HG03354 (cell line): ENCODE data around the gene HIP1R.
"Not testable (repeated sequence)": the region's sequence is repeated elsewhere in the genome, so short reads cannot be mapped to it uniquely, and the experiment has no call there.

Experiments used
- ATAC-seq: cut with Tn5 transposase; IDR thresholded peaks from one replicate; pipeline ENCODE4 v1.9.1; 2021; ENCODE audit warnings: mild to moderate bottlenecking; ENCODE audit not compliant: unreplicated experiment, poor library complexity, severe bottlenecking

The HIP1R gene

DNA sequence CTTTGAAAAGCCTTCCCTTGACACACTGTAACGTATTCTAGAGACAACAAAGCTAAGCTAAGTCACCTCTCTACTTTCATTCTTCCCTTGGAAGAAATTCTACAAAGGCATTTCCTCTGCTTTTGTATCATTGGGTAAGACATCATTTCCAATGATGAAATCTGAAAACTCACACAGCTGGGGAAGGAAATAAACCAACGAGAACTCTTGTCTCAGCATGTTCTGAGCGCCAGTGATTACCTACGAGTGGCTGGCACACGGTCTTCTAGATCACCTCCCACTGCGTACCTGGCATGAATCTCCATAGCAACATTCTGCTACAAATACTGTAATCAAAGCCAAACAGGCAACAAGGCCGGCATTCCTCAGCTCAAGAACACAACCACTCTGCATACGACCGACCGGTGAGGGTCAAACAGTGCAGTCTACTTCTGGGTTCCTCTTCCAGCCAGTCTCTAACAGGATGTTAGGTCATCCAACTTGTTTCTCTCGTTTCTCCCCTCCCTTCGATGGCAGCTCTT, 53.0 kb downstream of the HIP1R start:
- ATAC-seq = peak; percentile 58

DNA sequence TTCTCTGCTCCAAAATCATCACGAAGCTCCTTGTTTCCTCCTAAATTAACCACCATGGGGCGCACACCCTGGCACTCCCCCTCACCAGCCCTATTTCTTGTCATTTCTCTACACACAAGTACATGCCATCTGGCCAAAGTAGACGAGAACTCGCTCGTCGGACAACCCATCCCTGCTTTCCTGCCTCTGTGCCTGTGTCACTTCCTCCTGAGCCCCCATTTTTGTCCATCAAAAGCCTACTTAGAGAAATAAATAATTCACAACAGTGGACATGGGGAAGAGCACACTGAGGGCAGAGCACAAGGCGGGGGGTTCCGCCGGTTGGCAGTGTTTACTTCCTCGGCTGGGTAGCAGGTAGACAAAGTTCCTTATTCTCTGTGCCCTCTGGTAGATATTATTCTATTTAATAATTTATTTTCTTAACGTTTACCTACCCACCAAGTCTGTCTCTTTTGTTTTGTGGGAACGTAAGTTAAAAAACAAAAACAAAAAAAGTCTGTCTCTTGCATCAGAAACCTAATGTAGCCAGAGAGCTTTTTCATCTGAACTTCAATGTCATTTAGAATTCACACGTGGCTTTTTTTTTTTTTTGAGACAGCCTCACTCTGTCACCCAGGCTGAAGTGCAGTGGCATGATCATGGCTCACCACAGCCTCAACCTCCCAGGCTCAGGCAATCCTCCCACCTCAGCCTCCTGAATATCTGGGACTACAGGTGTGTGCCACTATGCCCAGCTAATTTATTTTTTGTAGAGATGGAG, 54.7 kb downstream of the HIP1R start:
- ATAC-seq = no peak

DNA sequence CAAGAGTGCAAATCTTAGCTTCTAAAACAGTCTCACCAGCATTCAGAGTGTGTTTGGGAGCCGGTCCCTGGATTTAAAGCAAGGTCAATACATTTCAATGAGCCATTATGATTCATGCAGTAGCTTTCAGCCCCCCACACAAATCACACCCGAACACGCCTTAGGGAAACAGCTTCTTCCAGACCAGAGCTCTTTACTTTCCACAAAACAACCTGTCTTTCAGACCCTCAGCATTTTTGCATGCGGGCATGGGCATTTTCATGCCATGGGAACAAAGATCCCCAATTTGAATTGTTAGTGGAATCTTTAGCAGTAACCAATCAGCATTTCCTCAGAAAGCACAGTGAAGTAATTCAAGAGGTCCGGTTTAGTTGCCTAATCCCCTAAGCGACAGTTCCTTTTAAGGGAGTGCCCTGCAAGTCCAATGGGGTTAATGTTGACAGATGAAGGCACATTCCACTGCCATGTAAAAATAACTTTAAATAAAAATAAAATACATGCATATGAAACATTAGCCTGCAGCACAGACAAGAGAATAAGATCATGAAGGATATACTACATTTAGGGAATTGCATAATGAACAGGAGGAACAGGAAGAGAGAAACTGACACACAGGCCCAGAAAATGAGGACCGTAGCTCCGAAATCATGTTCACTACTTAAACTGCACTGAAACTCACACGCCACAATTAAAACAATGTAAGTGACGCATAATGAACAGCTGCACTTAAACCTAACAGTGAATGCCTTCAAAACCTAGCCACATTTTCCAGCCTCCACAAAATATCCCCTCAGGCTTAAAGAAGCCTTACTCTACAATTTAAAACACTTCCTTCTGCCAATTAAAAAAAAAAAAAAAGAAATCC, 56.6 kb downstream of the HIP1R start:
- ATAC-seq = no peak

DNA sequence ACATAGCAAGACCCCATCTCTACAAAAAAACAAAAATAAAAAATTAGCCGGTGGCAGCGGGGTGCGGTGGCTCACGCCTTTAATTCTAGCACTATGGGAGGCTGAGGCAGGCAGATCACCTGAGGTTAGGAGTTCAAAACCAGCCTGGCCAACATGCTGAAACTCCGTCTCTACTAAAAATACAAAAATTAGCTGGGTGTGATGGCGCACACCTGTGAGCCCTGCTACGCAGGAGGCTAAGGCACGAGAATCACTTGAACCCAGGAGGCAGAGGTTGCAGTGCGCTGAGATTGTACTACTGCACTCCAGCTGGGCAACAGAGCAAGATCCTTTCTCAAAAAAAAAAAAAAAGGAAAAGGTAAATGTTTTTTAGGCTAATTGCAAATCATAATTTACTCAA, 57.5 kb downstream of the HIP1R start:
- ATAC-seq = not testable (repeated sequence)

DNA sequence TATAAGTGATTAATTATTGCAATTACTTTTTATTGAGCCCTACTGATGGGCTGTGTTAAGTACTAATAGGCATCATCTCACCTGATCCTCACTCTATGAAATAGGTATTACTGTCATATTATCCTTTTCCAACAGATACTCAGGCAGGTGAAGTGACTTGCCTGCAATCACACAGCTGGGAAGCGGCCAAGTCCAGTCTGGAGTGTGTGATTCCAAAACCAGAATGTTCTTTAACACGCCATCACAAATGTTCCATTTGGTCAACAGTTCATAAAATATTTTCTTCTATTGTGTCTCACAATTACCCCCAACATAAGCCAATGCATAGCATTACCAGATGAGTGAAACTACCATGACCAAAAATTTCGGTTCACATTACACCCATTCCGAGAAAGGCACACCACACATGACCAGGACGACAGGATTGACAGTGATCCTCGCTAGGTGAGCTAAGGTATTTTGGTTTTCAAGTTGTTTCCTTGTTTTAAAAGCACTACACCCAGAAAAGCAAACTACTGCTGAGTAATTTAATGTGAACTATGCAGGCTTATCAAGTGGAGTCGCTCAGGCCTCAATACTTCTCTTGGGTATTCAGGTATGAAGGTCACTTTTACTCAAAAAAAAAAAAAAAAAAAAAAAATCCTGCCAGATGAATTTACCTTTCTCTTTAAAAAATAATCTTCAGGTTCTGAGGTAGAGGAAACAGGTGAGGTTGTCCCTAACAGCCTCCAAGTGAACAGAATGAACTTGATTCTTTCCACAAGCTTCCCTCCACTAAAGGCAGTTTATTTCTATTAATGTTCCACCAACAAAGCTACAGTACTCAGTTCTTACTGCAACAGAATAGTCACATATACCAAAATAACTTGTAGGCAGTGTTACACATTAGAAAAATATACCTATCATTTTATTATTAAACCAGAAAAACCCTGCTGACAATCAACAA, 58.2 kb downstream of the HIP1R start:
- ATAC-seq = no peak

DNA sequence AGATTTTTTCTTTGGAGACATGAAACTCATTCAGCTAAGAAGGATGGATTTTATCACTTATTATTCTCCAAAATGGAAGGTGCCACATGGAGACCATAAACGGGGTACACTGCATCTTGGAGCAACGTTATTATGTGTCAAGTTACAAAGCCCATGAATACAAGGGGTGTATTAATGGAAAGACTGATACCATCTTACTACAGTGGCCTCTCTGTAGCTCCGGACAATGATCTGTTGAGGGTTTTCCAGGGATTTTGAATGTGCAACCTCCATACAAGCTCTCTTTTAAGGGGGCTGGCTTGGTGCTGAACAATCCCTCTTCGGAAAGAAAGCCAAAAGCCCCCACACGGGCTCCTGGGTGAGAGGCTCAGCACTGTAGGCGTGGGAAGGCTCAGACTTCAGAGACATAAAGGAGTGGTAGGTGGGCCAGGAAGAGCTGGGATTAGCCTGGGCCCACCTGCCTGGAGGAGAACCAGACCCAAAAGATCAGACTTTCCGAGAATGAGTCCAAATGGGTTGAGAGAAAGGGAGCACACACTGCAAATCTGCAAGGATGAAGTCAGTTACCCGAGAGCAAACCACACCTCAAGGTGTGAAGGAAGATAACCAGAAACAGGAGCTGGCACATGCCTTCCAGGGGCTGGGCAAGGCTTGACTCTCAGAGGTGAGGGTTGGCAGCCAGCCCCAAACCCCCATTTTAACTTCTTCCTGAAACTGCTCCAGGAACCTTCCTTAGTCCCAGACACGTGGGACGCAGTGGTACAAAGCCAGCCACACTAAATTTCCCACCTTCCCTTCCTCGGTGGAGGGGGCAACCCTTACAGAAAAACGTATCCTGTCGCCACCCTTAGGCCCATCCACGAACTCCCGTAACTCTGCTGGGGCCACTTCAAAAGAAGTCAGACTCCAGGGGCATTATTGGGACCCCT, 59.2 kb downstream of the HIP1R start:
- no peak for ATAC-seq

DNA sequence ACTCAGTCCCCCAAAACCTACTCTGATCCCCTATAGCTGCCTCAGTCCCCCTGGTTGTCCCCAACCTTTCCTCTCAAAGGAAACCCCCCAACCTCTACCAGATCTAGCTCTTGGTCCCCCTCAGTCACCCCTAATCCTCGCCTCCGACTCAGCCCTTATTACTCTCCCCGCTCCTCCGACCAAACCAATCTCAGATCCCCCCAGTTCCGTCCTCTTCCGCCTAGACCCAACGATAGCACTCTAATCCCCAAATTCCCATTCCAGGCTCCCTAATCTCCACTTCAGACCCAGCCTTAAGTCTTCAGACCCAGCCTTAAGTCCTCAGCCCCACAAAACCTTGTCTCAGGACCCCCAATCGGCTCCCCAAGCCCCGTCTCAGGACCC, 60.1 kb downstream of the HIP1R start:
- ATAC-seq = no peak

DNA sequence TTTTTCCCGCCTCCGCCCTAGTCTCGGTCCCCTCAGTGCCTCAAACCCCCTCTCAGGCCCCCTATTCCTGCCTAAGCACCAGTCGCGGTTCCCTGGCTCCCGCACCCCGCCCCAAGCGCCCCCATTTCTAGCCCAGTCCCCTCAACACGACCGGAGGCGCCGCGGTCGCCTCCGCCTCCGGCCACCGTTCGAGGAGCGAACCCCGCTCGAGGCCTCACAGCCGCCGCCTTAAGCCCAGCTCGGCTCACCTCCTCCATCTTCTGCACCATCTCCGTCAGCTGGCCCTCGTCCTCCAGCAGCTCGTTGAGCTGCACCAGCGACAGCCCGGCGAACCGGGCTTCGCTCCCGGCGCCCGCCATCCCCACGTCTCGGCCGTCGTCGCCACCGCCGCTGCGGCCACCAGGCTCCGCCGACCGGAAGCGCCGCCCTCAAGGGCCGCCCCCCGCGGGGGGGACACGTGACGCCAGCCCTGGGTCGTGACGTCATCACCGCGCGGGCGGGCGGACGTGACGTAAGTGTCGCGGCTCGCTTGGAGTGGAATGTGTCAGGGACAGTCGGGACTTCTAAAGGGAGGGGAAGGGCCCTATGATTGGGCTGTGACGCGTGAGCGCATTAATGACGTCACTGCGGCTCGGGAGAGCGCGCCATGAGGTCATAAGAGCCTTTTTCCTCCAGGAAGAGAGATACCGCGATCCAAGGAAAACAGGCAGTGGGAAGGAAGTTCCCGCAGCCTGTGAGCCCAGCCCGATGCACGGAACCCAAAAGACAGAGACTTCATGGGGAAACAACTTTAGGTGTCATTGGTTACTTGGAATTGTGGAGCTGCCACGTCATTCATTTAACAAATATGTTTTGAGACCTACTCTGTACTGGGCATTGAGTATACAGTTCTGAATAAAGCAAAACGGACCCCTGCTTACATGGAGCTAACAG, 60.7 kb downstream of the HIP1R start, which contains the start of gene VPS37B:
Gene VPS37B (minus strand): TSS at position 421 of the 933 bp plus-strand sequence. CDS start 62 bp downstream, at position 359.
- peak; percentile 51 for ATAC-seq

DNA sequence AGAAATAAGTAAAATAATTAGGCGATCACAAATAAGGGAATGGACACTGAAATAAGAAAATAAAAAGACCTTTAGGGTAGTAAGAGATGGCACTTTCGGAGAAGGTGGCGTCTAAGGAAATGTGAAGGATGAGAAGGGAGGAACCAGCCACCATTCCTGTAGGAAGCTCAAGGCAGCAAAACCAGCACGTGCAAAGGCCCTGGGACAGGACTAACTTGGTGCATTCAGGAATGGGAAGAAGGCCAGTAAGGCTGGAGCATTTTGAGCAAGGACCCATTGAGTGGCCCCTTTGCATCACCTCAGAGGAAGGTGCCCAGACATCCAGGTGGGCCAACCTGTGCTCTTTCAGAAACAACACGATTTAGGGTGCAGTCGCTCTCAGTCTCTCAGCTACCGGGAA, 61.4 kb downstream of the HIP1R start:
- no peak for ATAC-seq

DNA sequence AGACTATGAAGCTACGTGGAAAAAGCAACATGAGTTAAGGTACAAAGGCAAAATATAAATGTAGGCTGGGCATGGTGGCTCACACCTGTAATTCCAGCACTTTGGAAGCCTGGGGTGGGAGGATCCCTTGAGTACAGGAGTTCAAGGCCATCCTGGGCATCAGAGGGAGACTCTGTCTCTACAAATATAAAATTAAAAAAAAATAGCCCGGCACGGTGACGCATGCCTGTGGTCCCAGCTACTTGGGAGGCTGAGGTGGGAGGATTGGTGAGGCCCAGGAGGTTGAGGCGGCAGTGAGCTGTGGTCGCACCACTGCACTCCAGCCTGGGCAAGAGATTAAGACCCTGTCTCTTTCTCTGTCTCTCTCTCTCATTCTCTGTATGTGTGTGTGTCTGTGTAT, 64.6 kb downstream of the HIP1R start:
- no peak for ATAC-seq

DNA sequence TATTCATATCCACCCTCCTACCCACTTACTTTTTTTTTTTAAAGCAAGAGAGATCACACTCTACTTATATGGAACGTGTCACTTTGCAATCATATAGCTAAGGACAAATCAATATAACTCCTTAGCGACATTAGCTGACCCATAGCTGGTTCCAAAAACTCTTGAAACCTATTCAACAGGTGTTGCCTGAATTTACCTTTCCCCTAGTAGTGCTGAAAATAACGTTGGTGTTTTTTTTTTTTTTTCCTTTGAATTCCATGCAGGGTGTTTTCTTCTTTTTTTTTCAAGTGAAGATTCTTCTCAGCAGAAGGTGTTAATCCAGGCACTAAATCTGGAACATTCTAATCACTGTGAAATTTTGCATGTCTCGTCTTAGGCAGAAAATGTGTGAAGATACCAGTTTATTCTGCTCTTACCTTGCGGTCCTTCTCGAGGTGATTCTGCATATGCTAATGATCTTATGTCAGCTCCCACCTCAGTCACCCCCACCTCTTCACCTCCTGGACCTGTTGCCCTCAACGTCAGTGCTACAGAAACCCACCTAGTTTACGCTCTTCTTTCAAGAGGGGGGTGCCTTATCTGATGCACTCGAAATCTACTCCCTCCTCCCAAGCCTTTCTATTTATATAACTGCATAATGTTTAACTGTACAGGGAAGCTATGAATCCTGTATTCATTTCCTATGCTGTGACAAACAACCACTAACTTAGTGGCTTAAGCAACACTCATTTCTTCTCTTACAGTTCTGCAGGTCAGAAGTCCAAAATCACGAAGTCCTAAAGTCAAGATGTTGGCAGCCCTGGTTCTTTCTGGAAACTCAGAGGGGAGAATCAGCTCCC, 67.8 kb downstream of the HIP1R start:
- ATAC-seq = no peak

DNA sequence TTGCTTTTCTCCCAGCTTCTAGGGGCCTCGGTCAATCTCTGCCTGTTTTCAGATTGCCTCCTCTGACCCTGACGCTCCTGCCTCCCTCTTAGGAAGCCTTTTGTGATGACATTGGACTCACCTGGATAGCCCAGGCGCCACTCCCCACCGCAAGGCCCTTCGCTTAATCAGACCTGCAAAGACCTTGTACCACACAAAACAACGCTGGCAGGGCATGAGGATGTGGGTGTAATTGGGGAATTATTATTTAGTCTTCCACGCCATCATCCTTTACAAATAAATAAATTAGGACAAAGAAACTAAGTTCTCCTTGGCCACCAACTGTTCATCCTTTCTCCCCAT, 68.4 kb downstream of the HIP1R start:
- no peak for ATAC-seq

DNA sequence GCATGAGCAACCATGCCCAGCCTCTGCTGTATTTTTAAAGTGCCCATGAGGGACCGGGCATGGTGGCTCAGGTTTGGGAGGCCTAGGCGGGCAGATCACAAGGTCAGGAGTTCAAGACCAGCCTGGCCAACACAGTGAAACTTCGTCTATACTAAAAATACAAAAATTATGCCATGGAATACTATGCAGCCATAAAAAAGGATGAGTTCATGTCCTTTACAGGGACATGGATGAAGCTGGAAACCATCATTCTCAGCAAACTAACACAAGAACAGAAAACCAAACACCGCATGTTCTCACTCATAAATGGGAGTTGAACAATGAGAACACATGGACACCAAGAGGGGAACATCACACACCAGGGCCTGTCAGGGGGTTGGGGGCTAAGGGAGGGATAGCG, 70.0 kb downstream of the HIP1R start:
- ATAC-seq = not testable (repeated sequence)

DNA sequence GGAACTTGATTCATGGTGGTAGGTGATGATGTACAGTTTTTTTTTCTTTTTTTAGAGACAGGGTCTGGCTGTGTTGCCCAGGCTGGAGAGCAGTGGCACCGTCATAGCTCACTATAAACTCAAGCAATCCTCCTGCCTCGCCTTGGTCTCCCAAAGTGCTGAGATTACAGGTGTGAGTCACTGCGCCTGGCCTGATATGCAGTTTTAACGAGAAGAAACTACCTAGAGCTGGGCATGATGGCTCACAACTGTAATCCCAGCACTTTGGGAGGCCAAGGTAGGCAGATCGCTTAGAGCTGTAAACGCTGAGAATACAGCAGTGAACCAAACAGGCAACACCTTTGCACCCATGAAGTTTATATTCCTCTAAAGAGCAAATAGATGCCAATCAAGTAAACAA, 73.7 kb downstream of the HIP1R start:
- ATAC-seq = no peak

DNA sequence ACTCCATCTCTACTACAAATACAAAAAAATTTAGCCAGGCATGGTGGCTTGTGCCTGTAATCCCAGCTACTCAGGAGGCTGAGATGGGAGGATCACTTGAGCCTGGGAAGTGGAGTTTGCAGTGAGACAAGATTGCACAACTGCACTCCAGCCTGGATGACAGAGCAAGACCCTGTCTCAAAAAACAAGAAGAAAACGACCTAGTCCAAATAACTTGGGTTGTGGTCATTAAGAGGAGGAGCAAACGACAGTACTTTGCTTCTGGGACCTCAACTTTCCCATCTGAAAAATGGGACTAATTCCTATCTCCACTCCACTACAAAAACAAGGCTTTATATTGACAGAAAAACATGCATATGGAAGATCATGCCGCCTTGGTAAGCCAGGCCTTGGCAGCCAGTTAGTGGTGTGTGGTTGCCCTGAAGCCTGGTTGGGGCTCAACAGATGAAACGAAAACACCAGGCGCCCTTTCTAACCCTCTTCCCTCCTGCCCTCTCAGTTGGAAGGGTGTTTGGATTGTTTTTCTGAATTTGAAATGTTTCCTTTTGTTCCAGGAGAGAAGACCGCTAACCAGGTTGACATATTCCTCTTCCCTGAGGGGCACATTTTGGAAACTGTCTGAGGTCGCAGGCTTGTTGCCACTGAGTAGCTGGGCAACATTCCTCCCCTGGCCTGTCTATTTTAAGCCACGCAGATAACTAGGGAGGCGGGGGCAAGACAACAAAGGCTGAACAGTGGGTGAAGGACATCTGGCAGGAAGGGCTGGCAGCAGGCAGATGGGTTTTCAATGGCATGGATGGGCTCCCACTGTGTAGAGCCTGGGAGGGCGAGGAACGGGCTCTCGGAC, 74.4 kb downstream of the HIP1R start:
- no peak for ATAC-seq
